Liver (tissue), 9 donors: ENCODE measurements around the gene COPA. TPM values are rescaled to one million over a fixed set of nuclear protein-coding genes. Genes with fewer than 3 reads are reported as not detected.

Source experiments
- DNase-seq: peaks from one replicate; pipeline ENCODE4 v3.0.0-alpha.2; 2017; ENCODE audit warnings: low spot score
- H3K27ac ChIP-seq, 2 donors: one replicate each; pipeline ENCODE4 v1.7.0; 2013; ENCODE audit warnings: inconsistent platforms in 2 of 2, low read length in 2 of 2, control low read depth in 1 of 2, low read depth in 1 of 2, mild to moderate bottlenecking in 1 of 2
- H3K27me3 ChIP-seq, 4 donors: one replicate each; pipeline versions ENCODE4 v1.6.1 to v1.7.0; 2013; ENCODE audit warnings: low read length in 3 of 4, inconsistent platforms in 1 of 4, mild to moderate bottlenecking in 1 of 4, moderate library complexity in 1 of 4; ENCODE audit not compliant: control insufficient read depth in 4 of 4, insufficient read depth in 4 of 4
- H3K36me3 ChIP-seq, 4 donors: one replicate each; pipeline versions ENCODE4 v1.6.1 to v1.7.0; 2013; ENCODE audit warnings: low read length in 3 of 4, mild to moderate bottlenecking in 3 of 4, low read depth in 1 of 4, moderate library complexity in 1 of 4; ENCODE audit not compliant: control insufficient read depth in 4 of 4, insufficient read depth in 3 of 4
- H3K4me1 ChIP-seq, 4 donors: one replicate each; pipeline versions ENCODE4 v1.6.1 to v1.7.0; 2013; ENCODE audit warnings: low read length in 3 of 4, mild to moderate bottlenecking in 3 of 4, moderate library complexity in 1 of 4; ENCODE audit not compliant: control insufficient read depth in 4 of 4, insufficient read depth in 4 of 4
- H3K4me3 ChIP-seq, 3 donors: one replicate each; pipeline versions ENCODE4 v1.6.1 to v1.7.0; 2013; ENCODE audit warnings: low read length in 3 of 3, control low read depth in 1 of 3, low read depth in 1 of 3, mild to moderate bottlenecking in 1 of 3
- H3K9ac ChIP-seq, 2 donors: one replicate each; pipeline ENCODE4 v1.7.0; 2013; ENCODE audit warnings: low read length in 2 of 2, mild to moderate bottlenecking in 2 of 2, moderate library complexity in 2 of 2, control low read depth in 1 of 2, low read depth in 1 of 2
- H3K9me3 ChIP-seq, 4 donors: one replicate each; pipeline versions ENCODE4 v1.6.1 to v1.7.0; 2013; ENCODE audit warnings: low read length in 3 of 4; ENCODE audit not compliant: control insufficient read depth in 4 of 4
- ATF3 ChIP-seq: IDR thresholded peaks from 2 replicates; pipeline ENCODE4 v1.6.1; 2016; ENCODE audit warnings: antibody characterized with exemption
- CTCF ChIP-seq: fragments of 150-350 bp; IDR thresholded peaks from 2 replicates; pipeline ENCODE4 v1.5.1; 2017; ENCODE audit warnings: improper control_type of control experiment, low read depth, low read length; ENCODE audit not compliant: missing input control
- EGR1 ChIP-seq, 2 donors: IDR thresholded peaks; 2 replicates each; pipeline ENCODE4 v1.6.1; 2016 to 2018; ENCODE audit warnings: antibody characterized with exemption in 2 of 2, low read depth in 2 of 2
- FOXA1 ChIP-seq: IDR thresholded peaks from 2 replicates; pipeline ENCODE4 v1.6.1; 2016; ENCODE audit warnings: antibody characterized with exemption
- FOXA2 ChIP-seq: IDR thresholded peaks from 2 replicates; pipeline ENCODE4 v1.6.1; 2016; ENCODE audit warnings: antibody characterized with exemption
- GABPA ChIP-seq, 2 donors: IDR thresholded peaks in 1 of 2; conservative IDR thresholded peaks in 1 of 2; 2 replicates each; pipeline ENCODE4 v1.6.1; 2016; ENCODE audit warnings: antibody characterized with exemption in 2 of 2, mild to moderate bottlenecking in 1 of 2, moderate library complexity in 1 of 2
- HNF4A ChIP-seq, 2 donors: conservative IDR thresholded peaks; 2 replicates each; pipeline ENCODE4 v1.6.1; 2016; ENCODE audit warnings: antibody characterized with exemption in 2 of 2, mild to moderate bottlenecking in 2 of 2
- HNF4G ChIP-seq: IDR thresholded peaks from 2 replicates; pipeline ENCODE4 v1.6.1; 2016; ENCODE audit warnings: antibody characterized with exemption
- JUND ChIP-seq, 2 donors: IDR thresholded peaks; 2 replicates each; pipeline ENCODE4 v1.6.1; 2016; ENCODE audit warnings: antibody characterized with exemption in 2 of 2
- MAX ChIP-seq: IDR thresholded peaks from 2 replicates; pipeline ENCODE4 v1.6.1; 2016; ENCODE audit warnings: antibody characterized with exemption
- NR2F2 ChIP-seq: IDR thresholded peaks from 2 replicates; pipeline ENCODE4 v1.6.1; 2016; ENCODE audit warnings: antibody characterized with exemption
- RAD21 ChIP-seq, 2 donors: IDR thresholded peaks; 2 replicates each; pipeline ENCODE4 v1.6.1; 2016; ENCODE audit warnings: antibody characterized with exemption in 2 of 2, mild to moderate bottlenecking in 2 of 2
- REST ChIP-seq: IDR thresholded peaks from 2 replicates; pipeline ENCODE4 v1.6.1; 2016; ENCODE audit warnings: antibody characterized with exemption, mild to moderate bottlenecking
- RXRA ChIP-seq, 2 donors: IDR thresholded peaks; 2 replicates each; pipeline ENCODE4 v1.6.1; 2017 to 2018; ENCODE audit warnings: antibody characterized with exemption in 2 of 2, mild to moderate bottlenecking in 1 of 2
- SP1 ChIP-seq: IDR thresholded peaks from 2 replicates; pipeline ENCODE4 v1.6.1; 2018; ENCODE audit warnings: antibody characterized with exemption, mild to moderate bottlenecking
- TAF1 ChIP-seq: conservative IDR thresholded peaks from 2 replicates; pipeline ENCODE4 v1.6.1; 2016; ENCODE audit warnings: antibody characterized with exemption, mild to moderate bottlenecking
- YY1 ChIP-seq: IDR thresholded peaks from 2 replicates; pipeline ENCODE4 v1.6.1; 2016; ENCODE audit warnings: antibody characterized with exemption, mild to moderate bottlenecking
- ZBTB33 ChIP-seq: IDR thresholded peaks from 2 replicates; pipeline ENCODE4 v1.6.1; 2016; ENCODE audit warnings: antibody characterized with exemption
- WGBS: extraction: QIAGEN DNeasy Blood & Tissue Kit; methylation state at CpG from one replicate; pipeline ENCODE4 v1.1.7; 2013; 5-methylcytosine and 5-hydroxymethylcytosine counted together
- polyA plus RNA-seq, 2 donors: library from polyadenylated mRNA; stranded (reverse) in 1 of 2; unstranded in 1 of 2; fragments of 200-250 nt in 1 of 2; fragments of >200 nt in 1 of 2; fragmentation: Nextera tagmentation in 1 of 2; extraction: Ambion mirVana in 1 of 2; gene quantifications; one replicate each; pipeline versions ENCODE4 v1.2.1 to v1.2.3, GENCODE V29; 2013 to 2015
- total RNA-seq, 2 donors: library from RNA; depleted of rRNA; stranded (reverse); fragments of >200 nt; gene quantifications; one replicate each; pipeline ENCODE4 v1.2.3, GENCODE V29; 2014
- donor health status: healthy.
- donor health status: healthy.
- donor health status: healthy.
- donor health status: healthy.
- donor health status: healthy.

Gene COPA
- total and polyA plus RNA-seq, 4 donors: 46.8 to 145 (median 75.9) TPM

GRCh38 chr1:160255781-160256300 is 87.2 kb downstream of the COPA start:
- TF ChIP-seq RAD21 (IDR thresholded peaks at IDR 0.05) (no peak), SP1 (no peak)
- DNase-seq: no peak
- Histone ChIP-seq H3K36me3 (peaks cover 0 to 4% (median 4%) of the 10 kb centered on the region in 4 donors), H3K9me3 (no peaks in the 10 kb centered on the region), H3K4me1 (peaks cover 13 to 57% (median 47%) of the 10 kb centered on the region in 4 donors), H3K4me3 (no peak overlapping the region), H3K27ac (no peak overlapping the region), H3K9ac (no peak overlapping the region), H3K27me3 (no peaks in the 10 kb centered on the region)
- 96% methylated on average over 4 of the region's 4 CpGs for WGBS

- Histone ChIP-seq H3K4me1 (peaks cover 3 to 39% (median 31%) of the 10 kb centered on the region in 4 donors), H3K9ac (peak overlapping the region; percentile 38 to 39), H3K27ac (peak overlapping the region; percentile 20 to 57), H3K4me3 (no peak overlapping the region), H3K9me3 (no peaks in the 10 kb centered on the region), H3K36me3 (peaks cover 0 to 4% (median 2%) of the 10 kb centered on the region in 4 donors), H3K27me3 (no peaks in the 10 kb centered on the region)
- peak; percentile 46 for DNase-seq
- 57% methylated on average over 5 of the region's 5 CpGs for WGBS
- TF ChIP-seq ZBTB33: no peak
- TF ChIP-seq RAD21 (IDR thresholded peaks at IDR 0.05): peak; percentile 93 to 96
- TF ChIP-seq SP1: peak; percentile 23
- TF ChIP-seq CTCF: peak; percentile 88
- TF ChIP-seq TAF1: no peak
- TF ChIP-seq JUND (IDR thresholded peaks at IDR 0.05): no peak
- no peak for TF ChIP-seq NR2F2
- TF ChIP-seq HNF4G: no peak
- no peak for TF ChIP-seq EGR1 (IDR thresholded peaks at IDR 0.05; ENCODE audit: low read depth in 2 of 2)
- TF ChIP-seq FOXA1: no peak
- TF ChIP-seq ATF3: no peak
- peak; percentile 9 for TF ChIP-seq YY1
- no peak for TF ChIP-seq MAX
- TF ChIP-seq REST: no peak
- peak in 1 of 2 donors; percentile 6 for TF ChIP-seq RXRA (IDR thresholded peaks at IDR 0.05)
- TF ChIP-seq HNF4A (conservative IDR thresholded peaks at IDR 0.05): peak; percentile 27 to 33
- TF ChIP-seq FOXA2: peak; percentile 54
- no peak for TF ChIP-seq GABPA (IDR thresholded peaks at IDR 0.05 in 1 of 2, conservative IDR thresholded peaks at IDR 0.05 in 1 of 2)
These were observed 91.1 kb downstream of the COPA start for GRCh38 chr1:160251687-160252526.
